Body of pancreas (tissue), 4 donors: ENCODE data around the gene PRKAG2. TPM values are rescaled to one million over a fixed set of nuclear protein-coding genes. Genes with fewer than 3 reads are reported as not detected.
"Not testable (repeated sequence)": the region's sequence is repeated elsewhere in the genome, so short reads cannot be mapped to it uniquely, and the experiment has no call there.

Source experiments
- ATAC-seq: fragments of 150-250 bp; one replicate; pipeline ENCODE4 v1.9.1; 2016
- DNase-seq, 4 donors: peaks; one replicate each; pipeline ENCODE4 v3.0.0-alpha.2; 2019
- H3K27ac ChIP-seq, 4 donors: fragments of 200-600 bp; sonication (generic); 1 replicate in 3 of 4; 2 replicates in 1 of 4; pipeline versions ENCODE4 v1.5.1 to v1.6.1; 2016 to 2019; ENCODE audit warnings: mild to moderate bottlenecking in 1 of 4, mixed read lengths in 1 of 4, moderate library complexity in 1 of 4
- H3K27me3 ChIP-seq, 2 donors: fragments of 200-600 bp; sonication (generic); one replicate each; pipeline ENCODE4 v1.6.0; 2016; ENCODE audit warnings: mild to moderate bottlenecking in 1 of 2
- H3K36me3 ChIP-seq, 2 donors: fragments of 200-600 bp; sonication (generic); replicated peaks in 1 of 2; 2 replicates each; pipeline ENCODE4 v1.5.1; 2016; ENCODE audit warnings: low read depth in 2 of 2; ENCODE audit not compliant: insufficient read depth in 1 of 2
- H3K4me1 ChIP-seq: fragments of 200-600 bp; sonication (generic); one replicate; pipeline ENCODE4 v1.6.0; 2016
- H3K4me3 ChIP-seq, 2 donors: fragments of 200-600 bp; sonication (generic); 1 replicate in 1 of 2; 2 replicates in 1 of 2; pipeline ENCODE4 v1.5.1; 2016 to 2019
- H3K9me3 ChIP-seq, 3 donors: fragments of 200-600 bp; sonication (generic); 1 replicate in 2 of 3; 2 replicates in 1 of 3; pipeline ENCODE4 v1.5.1; 2016
- POLR2A ChIP-seq, 3 donors: fragments of 450-650 bp; IDR thresholded peaks; one replicate each; pipeline ENCODE4 v1.6.1; 2016; ENCODE audit warnings: antibody characterized with exemption in 3 of 3, mild to moderate bottlenecking in 2 of 3
- WGBS, 2 donors: methylation state at CpG; one replicate each; pipeline ENCODE4 v1.1.5; 2017; 5-methylcytosine and 5-hydroxymethylcytosine counted together
- intact Hi-C: fragments of 100-400 bp; cut with DNase I; formaldehyde crosslinking; loops from one replicate; pipeline ENCODE4 v1.15.1; 2023
- total RNA-seq, 2 donors: library from RNA; depleted of rRNA; stranded (reverse); fragments of >200 nt; gene quantifications; one replicate each; pipeline ENCODE4 v1.1.0, GENCODE V29; 2016
- TF ChIP-seq, protein P1 (sequence below), 7 experiments: fragments of 450-650 bp in 4 of 7; fragments of 200-600 bp in 3 of 7; sonication (generic) in 3 of 7; IDR thresholded peaks; one replicate each; pipeline ENCODE4 v1.5.1; 2016 to 2019; ENCODE audit warnings: antibody characterized with exemption in 7 of 7

Gene PRKAG2
- total RNA-seq, 2 donors from 2014 or later = 9.9 to 24.4 TPM

GRCh38 chr7:151783958-151784575 is 92.8 kb downstream of the PRKAG2 start:
- H3K4me1 ChIP-seq = peaks cover 19% of the 10 kb centered on the region
- WGBS, 2 donors = 95 to 96% methylated on average over 17 of the region's 18 CpGs
- no peak for TF ChIP-seq POLR2A (IDR thresholded peaks at IDR 0.05)
- TF ChIP-seq, protein P1, sequence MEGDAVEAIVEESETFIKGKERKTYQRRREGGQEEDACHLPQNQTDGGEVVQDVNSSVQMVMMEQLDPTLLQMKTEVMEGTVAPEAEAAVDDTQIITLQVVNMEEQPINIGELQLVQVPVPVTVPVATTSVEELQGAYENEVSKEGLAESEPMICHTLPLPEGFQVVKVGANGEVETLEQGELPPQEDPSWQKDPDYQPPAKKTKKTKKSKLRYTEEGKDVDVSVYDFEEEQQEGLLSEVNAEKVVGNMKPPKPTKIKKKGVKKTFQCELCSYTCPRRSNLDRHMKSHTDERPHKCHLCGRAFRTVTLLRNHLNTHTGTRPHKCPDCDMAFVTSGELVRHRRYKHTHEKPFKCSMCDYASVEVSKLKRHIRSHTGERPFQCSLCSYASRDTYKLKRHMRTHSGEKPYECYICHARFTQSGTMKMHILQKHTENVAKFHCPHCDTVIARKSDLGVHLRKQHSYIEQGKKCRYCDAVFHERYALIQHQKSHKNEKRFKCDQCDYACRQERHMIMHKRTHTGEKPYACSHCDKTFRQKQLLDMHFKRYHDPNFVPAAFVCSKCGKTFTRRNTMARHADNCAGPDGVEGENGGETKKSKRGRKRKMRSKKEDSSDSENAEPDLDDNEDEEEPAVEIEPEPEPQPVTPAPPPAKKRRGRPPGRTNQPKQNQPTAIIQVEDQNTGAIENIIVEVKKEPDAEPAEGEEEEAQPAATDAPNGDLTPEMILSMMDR (IDR thresholded peaks at IDR 0.05) = no peak
- H3K36me3 ChIP-seq = no peaks in the 10 kb centered on the region
- no peaks in the 10 kb centered on the region for H3K27me3 ChIP-seq
- H3K27ac ChIP-seq = no peak overlapping the region
- DNase-seq (no peak), ATAC-seq (no peak)
- no peak overlapping the region for H3K4me3 ChIP-seq
- H3K9me3 ChIP-seq = no peaks in the 10 kb centered on the region
- intact Hi-C loops = loop anchor here (10.0 kb wide), 2 partner anchors 81 to 151 kb away; no protein-coding TSS in a partner anchor

DNA sequence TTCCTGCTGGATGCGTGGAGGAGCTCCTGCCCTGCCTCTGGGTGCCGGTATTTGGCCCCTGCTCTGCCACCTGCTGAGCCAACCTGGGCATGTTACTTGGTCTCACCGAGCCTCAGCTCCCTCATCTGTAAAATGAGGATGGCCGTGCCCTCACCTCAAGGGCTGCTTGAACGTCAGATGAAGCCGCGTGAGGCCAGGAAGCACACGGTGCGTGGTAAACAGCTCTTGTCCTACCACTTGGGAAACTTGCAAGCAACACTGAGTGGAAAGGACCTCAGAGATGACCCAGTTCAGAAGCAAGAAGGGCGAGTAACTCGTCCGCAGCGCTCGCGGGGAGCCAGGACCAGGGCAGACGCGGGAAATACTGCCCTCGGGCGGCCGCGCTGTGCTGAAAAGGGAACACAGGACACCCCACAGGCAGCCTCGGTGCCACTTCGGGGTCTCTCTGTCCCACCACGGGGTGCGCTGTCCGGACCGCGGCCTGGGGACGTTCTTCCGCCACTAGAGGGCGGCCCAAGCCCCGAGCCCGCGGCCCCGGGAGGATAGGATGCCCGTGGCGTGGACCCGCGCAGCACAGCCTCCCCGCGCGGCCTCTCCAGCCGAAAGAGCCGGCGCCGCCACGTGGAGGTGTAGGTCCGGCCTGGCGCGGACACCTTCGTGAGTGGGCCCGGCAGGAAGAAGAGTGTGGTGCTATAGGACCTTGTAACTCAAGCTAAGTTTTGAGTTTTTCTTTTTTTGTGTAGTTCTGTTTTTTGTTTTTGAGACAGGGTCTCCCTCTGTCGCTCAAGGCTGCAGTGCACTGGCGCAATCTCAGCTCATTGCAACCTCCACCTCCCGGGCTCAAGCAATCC is 94.1 kb downstream of the PRKAG2 start:
- Histone ChIP-seq H3K36me3 (no peaks in the 10 kb centered on the region), H3K4me1 (peaks cover 19% of the 10 kb centered on the region), H3K27ac (peak overlapping the region in 1 of 4 donors; percentile 17), H3K9me3 (no peaks in the 10 kb centered on the region), H3K4me3 (no peak overlapping the region), H3K27me3 (no peaks in the 10 kb centered on the region)
- WGBS, 2 donors = 15 to 19% methylated on average over 47 to 55 of the region's 55 CpGs
- no peak for TF ChIP-seq POLR2A (IDR thresholded peaks at IDR 0.05)
- TF ChIP-seq, protein P1 (IDR thresholded peaks at IDR 0.05) = peak; percentile 79 to 96 (median 92)
- DNase-seq (peak; percentile 64 to 78 (median 68)), ATAC-seq (peak; percentile 80)
- intact Hi-C loops = loop anchor here (10.0 kb wide), 2 partner anchors 82 to 152 kb away; no protein-coding TSS in a partner anchor

GRCh38 chr7:151782256-151782597 is 94.7 kb downstream of the PRKAG2 start:
- not testable (repeated sequence) for H3K36me3 ChIP-seq, ATAC-seq, H3K27ac ChIP-seq, DNase-seq, H3K9me3 ChIP-seq, H3K4me3 ChIP-seq, H3K27me3 ChIP-seq
- peaks cover 19% of the 10 kb centered on the region for H3K4me1 ChIP-seq
- 75 to 76% methylated on average over 4 of the region's 4 CpGs for WGBS, 2 donors
- intact Hi-C loops = loop anchor here (10.0 kb wide), 2 partner anchors 83 to 153 kb away; no protein-coding TSS in a partner anchor

DNA sequence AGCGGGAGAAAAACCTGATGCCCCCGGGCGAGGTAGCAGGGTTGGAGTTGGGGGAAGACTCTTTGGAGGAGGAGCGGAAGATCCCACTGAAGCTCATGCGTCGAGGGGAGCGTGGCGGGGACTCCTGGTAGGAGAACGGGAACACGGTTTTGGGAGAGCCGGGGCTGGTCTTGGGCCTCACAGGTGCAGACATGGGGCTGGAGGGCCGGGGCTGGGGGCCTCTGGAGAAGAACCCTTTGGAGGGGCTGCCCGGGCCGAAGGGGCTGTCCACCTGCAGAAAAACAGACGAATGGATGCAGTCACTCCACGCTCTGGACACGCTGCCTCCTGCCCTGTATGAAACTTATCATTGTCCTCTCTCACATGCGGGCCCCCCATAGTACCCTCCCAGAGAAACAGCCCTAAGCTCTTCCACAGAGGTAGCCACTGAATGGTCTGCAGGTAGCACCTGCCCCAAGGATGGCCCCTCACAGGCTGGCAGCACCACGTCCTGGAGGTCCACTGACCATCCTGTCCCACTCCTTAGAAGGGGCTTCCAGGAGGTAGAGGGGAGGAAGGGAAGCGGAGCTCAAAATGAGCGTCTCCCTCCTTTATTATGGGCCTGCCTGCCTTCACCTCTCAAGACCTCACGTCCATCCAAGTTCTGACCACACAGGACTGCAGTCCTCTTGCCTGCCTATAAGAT is 95.6 kb downstream of the PRKAG2 start:
- no peaks in the 10 kb centered on the region for H3K9me3 ChIP-seq
- 93% methylated on average over 19 to 22 of the region's 22 CpGs for WGBS, 2 donors
- DNase-seq = no peak
- peaks cover 19% of the 10 kb centered on the region for H3K4me1 ChIP-seq
- no peak overlapping the region for H3K4me3 ChIP-seq
- H3K27me3 ChIP-seq = no peaks in the 10 kb centered on the region
- TF ChIP-seq POLR2A (IDR thresholded peaks at IDR 0.05) = no peak
- TF ChIP-seq, protein P1 (IDR thresholded peaks at IDR 0.05) = no peak
- no peak for ATAC-seq
- no peaks in the 10 kb centered on the region for H3K36me3 ChIP-seq
- no peak overlapping the region for H3K27ac ChIP-seq
- intact Hi-C loops = loop anchor here (10.0 kb wide), 2 partner anchors 83 to 153 kb away; no protein-coding TSS in a partner anchor

DNA sequence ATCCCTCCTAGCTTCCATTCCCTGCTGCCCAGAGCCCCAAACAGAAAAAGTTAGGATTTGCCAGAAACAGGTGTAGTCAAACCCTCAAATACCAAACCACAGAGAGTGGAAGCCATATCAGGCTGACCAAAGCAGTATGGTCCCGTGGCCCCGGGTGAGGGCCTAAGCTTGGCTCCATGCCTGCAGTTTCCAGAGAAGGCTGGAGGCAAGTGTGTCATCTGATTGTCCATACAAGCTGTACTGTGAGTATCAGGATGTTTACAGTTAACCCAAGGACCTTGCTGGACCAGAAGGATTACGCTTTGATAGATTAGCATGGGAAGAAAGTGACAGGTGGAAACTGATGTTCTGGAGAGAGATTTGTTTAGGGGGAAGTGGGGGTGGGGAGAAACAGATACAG is 96.3 kb downstream of the PRKAG2 start:
- no peak for TF ChIP-seq POLR2A (IDR thresholded peaks at IDR 0.05)
- TF ChIP-seq, protein P1 (IDR thresholded peaks at IDR 0.05) = no peak
- no peak for DNase-seq
- Histone ChIP-seq H3K36me3 (no peaks in the 10 kb centered on the region), H3K4me3 (no peak overlapping the region), H3K9me3 (no peaks in the 10 kb centered on the region), H3K27me3 (no peaks in the 10 kb centered on the region), H3K27ac (no peak overlapping the region), H3K4me1 (peaks cover 17% of the 10 kb centered on the region)
- no peak for ATAC-seq
- whole genome bisulfite sequencing, 2 donors = 53 to 62% methylated on average over 3 of the region's 3 CpGs
- intact Hi-C loops = loop anchor here (10.0 kb wide), 2 partner anchors 84 to 154 kb away; no protein-coding TSS in a partner anchor
